ENCODE results near the gene DPH5.
"Not testable (repeated sequence)": the region's sequence is repeated elsewhere in the genome, so short reads cannot be mapped to it uniquely, and the experiment has no call there.

Gene DPH5

GRCh38 chr1:100995198-100995988 is 30.2 kb downstream of the DPH5 start:
- no peak for DNase-seq (ENCODE audit: low read depth, low spot score)
- H3K27ac ChIP-seq, result no peak overlapping the region

DNA sequence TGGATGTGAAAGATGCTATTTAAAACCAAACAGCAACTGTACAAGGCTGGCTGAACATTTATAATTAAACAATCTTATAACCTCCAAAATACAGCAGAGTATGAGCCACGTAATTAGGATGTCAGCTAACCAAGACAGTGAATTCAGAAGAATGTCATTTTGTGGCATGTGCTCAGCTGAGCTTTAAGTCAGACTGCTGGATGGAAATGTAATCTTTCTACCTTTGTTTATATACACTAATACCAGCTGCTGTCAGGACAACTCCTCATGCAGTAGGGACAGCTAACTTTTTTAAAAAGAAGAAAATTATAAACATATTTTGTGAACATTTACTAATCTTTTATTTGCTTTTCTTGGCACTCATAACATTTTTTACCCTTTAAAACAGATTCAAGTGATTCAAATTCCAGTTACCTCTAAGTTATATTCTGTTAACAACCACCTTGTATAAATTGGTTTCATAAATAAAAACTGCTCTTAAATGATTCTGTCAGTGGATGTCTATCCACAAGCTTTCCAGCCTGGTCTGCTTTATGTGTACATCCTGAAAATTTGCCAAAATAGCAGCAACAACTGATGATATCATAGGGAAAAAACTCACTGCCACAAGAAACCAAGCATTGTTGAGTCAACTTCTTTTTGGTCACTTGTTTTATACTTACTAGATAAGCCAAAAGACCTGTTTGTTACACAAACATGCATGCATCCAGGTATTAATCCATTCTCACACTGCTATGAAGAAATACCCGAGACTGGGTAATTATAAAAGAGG is 36.1 kb downstream of the DPH5 start:
- peak; percentile 29 for DNase-seq (ENCODE audit: low read depth, low spot score)
- no peak overlapping the region for H3K27ac ChIP-seq

GRCh38 chr1:100988121-100988520 is 37.5 kb downstream of the DPH5 start:
- H3K27ac ChIP-seq, result no peak overlapping the region
- no peak for DNase-seq (ENCODE audit: low read depth, low spot score)

DNA sequence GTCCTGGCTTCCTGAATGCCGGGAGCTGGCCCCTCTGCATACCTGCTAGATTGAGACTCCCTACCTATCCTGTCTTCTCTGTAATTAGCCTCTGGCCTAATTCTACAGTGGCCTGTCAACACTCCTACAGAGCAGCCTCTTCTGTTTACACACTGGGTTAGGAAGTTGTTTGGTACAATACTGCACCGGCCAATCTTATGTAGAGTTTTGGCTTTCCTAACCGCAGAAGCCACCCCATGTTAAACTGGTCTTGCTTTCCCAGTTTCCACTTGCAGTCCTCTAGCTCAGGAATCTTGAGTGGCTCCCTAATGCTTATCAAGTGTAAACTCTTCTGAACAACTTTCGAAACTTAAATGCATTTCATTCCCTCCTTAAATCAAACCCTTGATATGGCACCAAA is 42.8 kb downstream of the DPH5 start:
- no peak overlapping the region for H3K27ac ChIP-seq
- DNase-seq (ENCODE audit: low read depth, low spot score), result no peak

GRCh38 chr1:100979631-100980030 is 46.0 kb downstream of the DPH5 start:
- no peak for DNase-seq (ENCODE audit: low read depth, low spot score)

GRCh38 chr1:100976936-100977335 is 48.6 kb downstream of the DPH5 start:
- no peak overlapping the region for H3K27ac ChIP-seq
- no peak for DNase-seq (ENCODE audit: low read depth, low spot score)

More at GRCh38 chr1:100979631-100980030, 46.0 kb downstream of the DPH5 start:
- no peak overlapping the region for H3K27ac ChIP-seq

- no peak overlapping the region for H3K27ac ChIP-seq
- DNase-seq (ENCODE audit: low read depth, low spot score), result no peak
These were observed 53.4 kb downstream of the DPH5 start for GRCh38 chr1:100972185-100972584.

GRCh38 chr1:100971021-100971420 is 54.6 kb downstream of the DPH5 start:
- DNase-seq (ENCODE audit: low read depth, low spot score), result no peak

DNA sequence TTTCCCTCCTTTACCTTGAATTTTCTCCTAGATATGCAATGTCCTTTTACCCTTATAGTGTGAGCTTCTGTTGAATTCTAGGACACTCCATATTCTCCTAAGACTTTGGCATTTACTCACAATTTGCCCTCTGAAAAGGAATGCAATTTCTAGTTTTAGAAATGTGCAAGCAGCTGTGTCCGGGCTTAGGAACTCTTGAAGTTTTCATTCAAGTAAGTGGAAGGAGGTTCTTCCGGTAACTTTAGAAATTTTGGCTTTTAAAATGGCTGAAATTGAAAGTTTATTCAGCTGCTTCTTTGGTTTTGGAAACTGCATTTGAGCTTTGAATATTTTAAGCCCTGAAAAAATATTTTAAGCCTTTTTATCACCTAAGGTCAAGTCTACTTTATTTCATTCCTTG is 56.3 kb downstream of the DPH5 start:
- no peak for DNase-seq (ENCODE audit: low read depth, low spot score)
- H3K27ac ChIP-seq, result no peak overlapping the region

More at GRCh38 chr1:100971021-100971420, 54.6 kb downstream of the DPH5 start:
- no peak overlapping the region for H3K27ac ChIP-seq

DNA sequence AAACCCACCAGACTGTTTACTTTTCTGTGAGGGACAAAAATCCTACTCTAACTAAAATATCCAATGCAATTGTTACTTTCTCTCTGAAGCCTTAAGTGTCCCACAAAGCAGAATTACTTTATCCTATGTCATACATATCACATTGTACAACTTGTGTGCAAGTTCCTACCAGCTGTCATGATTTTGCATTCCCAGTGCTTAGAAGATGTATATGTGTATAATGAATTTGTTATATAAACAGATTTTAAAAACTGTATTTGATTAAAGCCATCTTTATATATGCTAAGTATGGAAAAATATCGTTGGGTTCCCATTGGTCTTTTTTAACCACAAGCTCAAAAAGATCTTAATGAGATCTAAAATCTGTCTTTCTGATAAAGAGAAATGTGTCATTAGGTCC is 57.0 kb downstream of the DPH5 start:
- DNase-seq (ENCODE audit: low read depth, low spot score), result no peak

DNA sequence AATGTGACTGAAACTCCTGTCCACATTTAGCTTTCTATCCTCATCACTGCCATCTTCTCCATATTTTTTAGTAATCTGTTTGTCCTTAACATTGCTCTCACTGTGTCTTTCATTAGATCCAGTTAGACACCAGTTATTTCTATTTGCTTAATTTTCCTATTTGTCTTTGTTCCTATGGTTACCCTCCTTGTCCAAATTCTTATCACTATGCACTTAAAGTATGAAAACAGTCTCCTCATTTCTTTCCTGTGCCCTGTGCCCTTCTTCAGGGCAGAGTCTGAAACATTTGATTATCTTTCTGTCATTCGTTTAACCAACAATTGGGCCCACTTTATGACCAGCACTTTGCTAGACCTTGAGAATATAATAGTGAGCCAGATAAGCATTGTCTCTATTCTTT is 65.5 kb downstream of the DPH5 start:
- DNase-seq (ENCODE audit: low read depth, low spot score), result no peak
- H3K27ac ChIP-seq, result no peak overlapping the region

More for the DNA sequence above, 57.0 kb downstream of the DPH5 start:
- no peak overlapping the region for H3K27ac ChIP-seq

DNA sequence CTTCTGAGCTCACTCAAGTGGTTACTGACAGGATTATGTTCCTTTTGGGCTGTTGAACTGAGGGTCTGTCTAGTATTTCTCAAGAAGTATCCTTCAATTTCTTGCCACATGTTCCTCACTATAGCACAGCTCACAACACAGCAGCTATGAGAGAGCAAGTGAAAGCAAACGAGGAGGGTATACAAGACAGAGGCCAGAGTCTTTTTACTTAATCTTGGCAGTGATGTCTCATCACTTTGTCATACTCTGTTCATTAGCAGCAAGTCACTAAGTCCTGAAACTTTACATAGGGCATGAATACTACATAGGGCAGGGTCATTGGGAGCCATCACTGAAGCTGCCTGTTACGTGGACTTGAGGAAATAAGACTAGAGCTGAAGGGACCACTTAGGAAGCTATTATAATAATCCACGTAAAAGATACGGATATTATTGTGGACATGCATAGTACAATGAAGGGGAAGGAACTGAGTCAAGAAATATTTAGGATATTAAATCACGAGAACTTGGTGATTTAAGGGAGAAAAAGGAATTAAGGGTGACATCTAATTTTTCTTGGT is 66.0 kb downstream of the DPH5 start:
- no peak overlapping the region for H3K27ac ChIP-seq
- no peak for DNase-seq (ENCODE audit: low read depth, low spot score)

DNA sequence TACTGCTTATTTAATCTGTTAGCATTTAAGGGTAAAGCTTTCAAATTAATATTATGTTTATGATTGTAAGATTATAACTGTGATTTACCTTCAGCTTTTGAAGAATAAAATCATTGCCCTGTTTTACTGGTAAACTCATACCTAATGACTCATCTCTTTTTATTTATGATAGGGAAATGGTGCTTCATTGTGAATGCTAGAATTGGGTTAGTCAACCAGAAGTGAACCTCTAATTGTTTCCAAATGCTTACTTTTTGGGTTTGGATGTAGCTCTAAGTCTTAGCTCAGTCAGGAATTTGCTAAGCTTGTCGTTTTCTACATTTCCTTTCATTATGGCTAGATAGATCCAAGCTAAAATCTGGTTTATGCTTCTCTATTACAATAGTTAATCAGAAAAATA is 70.3 kb downstream of the DPH5 start:
- DNase-seq (ENCODE audit: low read depth, low spot score), result no peak
- peak overlapping the region; percentile 2 for H3K27ac ChIP-seq

DNA sequence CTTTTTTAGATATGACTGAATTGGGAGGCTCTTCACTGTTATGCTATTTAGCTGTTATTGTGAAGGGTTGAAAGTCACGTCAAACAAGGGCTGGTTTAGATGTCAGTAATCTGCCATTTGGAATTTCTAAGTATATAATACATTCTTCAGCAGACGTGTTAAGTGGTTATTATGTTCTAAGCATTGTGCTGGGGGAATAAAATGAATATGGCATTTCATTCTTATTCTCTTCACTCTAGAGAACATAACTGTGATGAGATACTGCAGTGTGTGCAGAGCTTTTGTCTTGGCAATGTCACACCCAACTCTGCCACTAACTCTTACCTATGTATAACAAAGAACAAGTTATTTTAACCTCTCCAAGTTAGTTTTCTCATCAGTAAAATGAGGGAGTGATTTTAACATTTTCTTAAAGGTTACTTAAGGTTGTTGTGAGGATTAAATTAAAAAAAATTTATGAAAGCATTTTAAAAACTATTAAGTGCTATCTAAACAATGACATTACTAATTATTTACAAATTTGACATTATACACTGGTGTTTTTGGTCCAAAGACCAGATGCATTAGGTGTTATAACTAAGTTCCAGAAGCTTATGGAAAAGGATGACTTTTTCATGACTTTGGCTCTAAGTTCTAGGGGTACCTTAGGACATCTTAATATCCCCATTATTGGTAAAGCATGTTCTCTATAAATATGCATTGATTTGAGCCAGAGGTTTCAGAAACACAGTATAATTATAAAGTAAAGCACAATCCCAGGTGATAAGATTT is 71.4 kb downstream of the DPH5 start:
- DNase-seq (ENCODE audit: low read depth, low spot score), result no peak
- H3K27ac ChIP-seq, result peak overlapping the region; percentile 61

DNA sequence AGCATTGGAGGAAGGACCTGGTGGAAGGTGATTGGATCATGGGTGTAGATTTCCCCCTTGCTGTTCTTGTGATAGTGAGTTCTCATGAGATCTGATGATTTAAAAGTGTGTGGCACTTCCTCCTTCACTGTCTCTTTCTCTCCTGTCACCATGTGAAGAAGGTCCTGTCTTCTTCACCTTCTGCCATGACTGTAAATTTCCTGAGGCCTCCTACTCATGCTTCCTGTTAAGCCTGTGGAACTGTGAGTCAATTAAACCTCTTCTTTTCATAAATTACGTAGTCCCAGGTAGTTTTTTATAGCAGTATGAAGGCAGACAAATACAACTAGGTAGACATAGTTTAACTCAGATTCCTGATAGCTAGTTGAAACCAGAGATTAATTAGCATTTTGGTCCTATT is 72.6 kb downstream of the DPH5 start:
- DNase-seq (ENCODE audit: low read depth, low spot score), result not testable (repeated sequence)
- H3K27ac ChIP-seq, result peak overlapping the region; percentile 61

GRCh38 chr1:100952104-100952745 is 73.4 kb downstream of the DPH5 start:
- H3K27ac ChIP-seq, result peak overlapping the region; percentile 61
- no peak for DNase-seq (ENCODE audit: low read depth, low spot score)

DNA sequence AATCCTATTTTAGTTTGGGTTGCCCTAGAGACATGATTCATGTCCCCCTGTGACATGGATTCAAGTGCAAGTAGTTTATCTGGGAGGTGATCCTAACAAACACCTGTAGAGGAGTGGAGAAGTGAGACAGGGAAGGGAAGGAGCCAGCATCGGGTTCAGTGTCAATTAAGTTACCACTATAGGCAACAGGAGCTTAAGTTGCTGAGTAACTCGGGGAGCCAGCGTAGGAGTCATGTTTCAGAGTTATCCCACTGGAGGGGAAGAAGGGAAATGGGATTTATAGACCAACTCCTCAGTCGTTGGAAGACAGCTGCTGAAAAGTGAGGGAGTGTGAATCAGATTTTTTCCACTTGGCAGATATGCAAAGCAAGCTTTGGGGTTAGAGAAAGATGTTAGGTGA is 74.8 kb downstream of the DPH5 start:
- no peak for DNase-seq (ENCODE audit: low read depth, low spot score)
- H3K27ac ChIP-seq, result no peak overlapping the region

- H3K27ac ChIP-seq, result no peak overlapping the region
- DNase-seq (ENCODE audit: low read depth, low spot score), result no peak
These were observed 75.2 kb downstream of the DPH5 start for GRCh38 chr1:100950337-100950736.

DNA sequence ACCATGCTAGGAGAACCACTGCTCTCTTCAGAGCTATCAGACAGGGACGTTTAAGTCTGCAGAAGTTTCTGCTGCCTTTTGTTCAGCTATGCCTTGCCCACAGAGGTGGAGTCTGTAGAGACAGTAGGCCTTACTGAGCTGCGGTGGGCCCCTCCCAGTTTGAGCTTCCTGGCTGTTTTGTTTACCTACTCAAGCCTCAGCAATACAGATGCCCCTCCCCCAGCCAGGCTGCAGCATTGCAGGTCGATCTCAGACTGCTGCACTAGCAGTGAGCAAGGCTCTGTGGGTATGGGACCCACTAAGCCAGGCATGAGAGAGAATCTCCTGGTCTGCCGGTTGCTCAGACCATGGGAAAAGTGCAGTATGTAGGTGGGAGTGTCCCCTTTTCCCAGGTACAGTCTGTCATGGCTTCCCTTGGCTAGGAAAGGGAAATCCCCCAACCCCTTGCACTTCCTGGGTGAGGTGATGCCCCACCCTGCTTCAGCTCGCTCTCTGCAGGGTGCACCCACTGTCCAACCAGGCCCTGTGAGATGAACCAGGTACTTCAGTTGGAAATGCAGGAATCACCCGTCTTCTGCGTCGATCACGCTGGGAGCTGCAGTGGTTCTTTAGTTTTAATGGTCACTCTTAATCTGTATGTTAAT is 75.9 kb downstream of the DPH5 start:
- peak overlapping the region; percentile 53 for H3K27ac ChIP-seq
- peak; percentile 56 for DNase-seq (ENCODE audit: low read depth, low spot score)
